GM19324 (cell line): ENCODE results near the gene IL17RE.
A peak's percentile ranks its signal among the peaks of the same experiment; 100 is the strongest.
"Not testable (repeated sequence)": the region's sequence is repeated elsewhere in the genome, so short reads cannot be mapped to it uniquely, and the experiment has no call there.

Experiments
- ATAC-seq: cut with Tn5 transposase; IDR thresholded peaks from one replicate; pipeline ENCODE4 v1.9.1; 2021; ENCODE audit warnings: mild to moderate bottlenecking, moderate library complexity; ENCODE audit not compliant: unreplicated experiment, low FRiP score

Gene IL17RE

DNA sequence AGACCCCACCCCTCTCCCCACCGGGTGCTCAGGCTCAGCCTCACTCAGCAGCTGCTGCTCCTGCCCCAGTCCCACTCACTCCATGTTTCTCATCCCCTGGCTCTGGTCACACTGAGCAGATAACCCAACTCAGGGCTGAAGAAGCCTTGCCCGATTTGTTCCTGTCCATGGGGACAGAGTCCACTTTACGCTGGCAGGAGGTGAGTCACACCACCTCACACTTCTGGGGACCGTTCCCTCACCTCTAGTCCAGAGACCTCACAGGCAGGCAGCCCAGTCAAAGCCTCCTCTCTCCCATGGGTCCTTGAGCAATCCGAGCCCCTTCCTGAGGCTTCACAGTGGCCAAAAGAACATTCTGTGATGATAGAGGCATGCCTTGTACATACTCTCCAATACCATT is 23.9 kb upstream of the IL17RE start:
- ATAC-seq: no peak

- no peak for ATAC-seq
Observed at GRCh38 chr3:9879830-9880549, 22.7 kb upstream of the IL17RE start, which contains the start of gene CIDEC. TSS of gene CIDEC (minus strand) at chr3:9880253. CDS start at chr3:9878486, 1,767 bp downstream.

DNA sequence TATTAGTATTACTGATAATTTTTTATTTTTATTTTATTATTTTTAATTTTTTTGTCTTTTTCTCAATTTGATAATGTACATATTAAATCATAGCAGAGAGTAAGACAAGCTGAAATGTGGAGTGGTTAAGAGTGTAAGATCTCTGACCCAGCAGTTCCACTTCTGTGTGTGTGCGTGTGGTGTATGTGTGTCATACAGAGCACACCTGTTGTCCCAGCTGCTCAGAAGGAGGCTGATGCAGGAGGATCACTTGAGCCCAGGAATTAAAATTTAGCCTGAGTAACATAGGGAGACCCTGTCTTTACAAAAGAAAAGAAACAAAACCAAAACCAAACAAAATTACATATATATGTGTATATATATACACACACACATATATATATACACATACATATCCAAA is 21.2 kb upstream of the IL17RE start:
- ATAC-seq: no peak

GRCh38 chr3:9883706-9884554 is 18.7 kb upstream of the IL17RE start:
- ATAC-seq: no peak

GRCh38 chr3:9884555-9885165 is 18.0 kb upstream of the IL17RE start:
- no peak for ATAC-seq

DNA sequence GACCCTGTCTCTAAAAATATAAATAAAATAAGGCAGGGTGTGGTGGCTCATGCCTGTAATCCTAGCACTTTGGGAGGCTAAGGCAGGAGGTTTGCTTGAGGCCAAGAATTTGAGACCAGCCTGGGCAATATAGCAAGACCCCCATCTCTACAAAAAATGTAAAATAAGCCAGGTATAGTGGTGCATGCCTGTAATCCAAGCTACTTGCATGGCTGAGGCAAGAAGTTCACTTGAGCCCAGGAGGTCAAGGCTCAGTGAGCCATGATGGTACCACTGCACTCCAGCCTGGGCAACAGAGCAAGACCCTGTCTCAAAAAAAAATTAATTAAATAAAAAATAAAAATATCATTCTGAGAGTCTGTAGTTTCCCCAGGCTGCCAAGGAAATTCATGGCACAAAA is 16.3 kb upstream of the IL17RE start:
- no peak for ATAC-seq

- ATAC-seq: no peak
Observed at GRCh38 chr3:9887480-9887879, 15.2 kb upstream of the IL17RE start.

DNA sequence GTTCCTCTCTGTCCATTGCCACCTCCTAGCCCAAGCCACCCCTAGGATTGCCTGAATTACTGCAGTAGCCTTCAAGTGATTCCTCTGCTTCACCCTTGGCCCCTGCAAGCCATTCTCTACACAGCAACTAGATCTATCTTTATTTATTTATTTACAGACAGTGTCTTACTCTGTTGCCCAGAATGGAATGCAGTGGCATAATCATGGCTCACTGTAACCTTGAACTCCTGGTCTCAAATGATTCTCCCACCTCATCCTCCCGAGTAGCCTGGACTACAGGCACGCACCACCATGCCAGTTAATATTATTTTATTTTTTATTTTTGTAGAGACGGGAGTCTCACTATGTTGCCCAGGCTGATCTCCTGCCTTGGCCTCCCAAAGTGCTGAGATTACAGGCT is 14.1 kb upstream of the IL17RE start:
- ATAC-seq: no peak

GRCh38 chr3:9889405-9889804 is 13.2 kb upstream of the IL17RE start:
- ATAC-seq: no peak

- ATAC-seq: peak; percentile 89
Observed at GRCh38 chr3:9890249-9891071, 12.2 kb upstream of the IL17RE start, which contains the start of gene JAGN1. TSS of gene JAGN1 (plus strand) at chr3:9890610. CDS start at chr3:9890723, 113 bp downstream.

GRCh38 chr3:9891072-9891622 is 11.5 kb upstream of the IL17RE start:
- ATAC-seq: no peak

GRCh38 chr3:9893739-9894138 is 8.9 kb upstream of the IL17RE start:
- ATAC-seq: no peak

- ATAC-seq: not testable (repeated sequence)
Observed at GRCh38 chr3:9895715-9896114, 6.9 kb upstream of the IL17RE start.

GRCh38 chr3:9896755-9897407 is 5.8 kb upstream of the IL17RE start:
- ATAC-seq: not testable (repeated sequence)

GRCh38 chr3:9897408-9898372 is 5.0 kb upstream of the IL17RE start:
- ATAC-seq: no peak

GRCh38 chr3:9898467-9899241 is 4.0 kb upstream of the IL17RE start:
- no peak for ATAC-seq

- ATAC-seq: no peak
Observed at GRCh38 chr3:9899289-9899791, 3.3 kb upstream of the IL17RE start.
